Keratinocyte (primary cell): ENCODE data around the gene FAM53B. TPM values are rescaled to one million over a fixed set of nuclear protein-coding genes. Genes with fewer than 3 reads are reported as not detected.

Source experiments
- DNase-seq: peaks from one replicate; pipeline ENCODE4 v3.0.0-alpha.2; 2011; ENCODE audit warnings: low read depth, missing footprints, low spot score
- FAIRE-seq: peaks from 2 replicates; lab custom pipeline; 2011; peaks lifted over from hg19 to GRCh38; lab: Jason Lieb, UNC
- H2AFZ ChIP-seq: 2 replicates; pipeline ENCODE4 v1.6.0; 2012; ENCODE audit warnings: low read length, control low read depth, inconsistent platforms; ENCODE audit not compliant: control insufficient read depth
- H3K27ac ChIP-seq: 2 replicates; pipeline ENCODE4 v1.5.1; 2011; ENCODE audit warnings: low read length; ENCODE audit not compliant: control insufficient read depth, insufficient read depth
- H3K27me3 ChIP-seq: 3 replicates; pipeline ENCODE4 v1.6.0; 2011; ENCODE audit warnings: low read length; ENCODE audit not compliant: control insufficient read depth, insufficient read depth; ENCODE audit errors: extremely low read depth
- H3K36me3 ChIP-seq, 2 experiments: 2 replicates in 1 of 2; 3 replicates in 1 of 2; pipeline ENCODE4 v1.5.1; 2011; ENCODE audit warnings: low read length in 2 of 2, mild to moderate bottlenecking in 1 of 2; ENCODE audit not compliant: control insufficient read depth in 2 of 2, insufficient read depth in 2 of 2; ENCODE audit errors: extremely low read depth in 1 of 2
- H3K4me1 ChIP-seq: 3 replicates; pipeline ENCODE4 v1.5.1; 2011; ENCODE audit warnings: low read length; ENCODE audit not compliant: control insufficient read depth, insufficient read depth; ENCODE audit errors: extremely low read depth
- H3K4me2 ChIP-seq: 3 replicates; pipeline ENCODE4 v1.6.0; 2011; ENCODE audit warnings: low read depth, low read length; ENCODE audit not compliant: control insufficient read depth, insufficient read depth; ENCODE audit errors: extremely low read depth
- H3K4me3 ChIP-seq, 3 experiments: fragments of 200-600 bp in 1 of 3; sonication (generic) in 1 of 3; 2 replicates in 2 of 3; 3 replicates in 1 of 3; pipeline ENCODE4 v1.5.1; 2011 to 2016; ENCODE audit warnings: low read length in 3 of 3, mild to moderate bottlenecking in 3 of 3, control low read depth in 2 of 3, inconsistent platforms in 1 of 3, low read depth in 1 of 3, mixed read lengths in 1 of 3, mixed run types in 1 of 3, moderate library complexity in 1 of 3; ENCODE audit not compliant: control insufficient read depth in 2 of 3, insufficient read depth in 2 of 3; ENCODE audit errors: extremely low read depth in 1 of 3
- H3K79me2 ChIP-seq: 2 replicates; pipeline ENCODE4 v1.6.0; 2012; ENCODE audit warnings: low read length; ENCODE audit not compliant: control insufficient read depth, insufficient read depth
- H3K9ac ChIP-seq: 3 replicates; pipeline ENCODE4 v1.6.0; 2011; ENCODE audit warnings: low read length; ENCODE audit not compliant: control insufficient read depth, insufficient read depth; ENCODE audit errors: extremely low read depth
- H3K9me1 ChIP-seq: 3 replicates; pipeline ENCODE4 v1.6.0; 2011; ENCODE audit warnings: low read length; ENCODE audit not compliant: control insufficient read depth, insufficient read depth; ENCODE audit errors: extremely low read depth
- H3K9me3 ChIP-seq: 2 replicates; pipeline ENCODE4 v1.5.1; 2012; ENCODE audit warnings: low read depth, low read length; ENCODE audit not compliant: control insufficient read depth
- H4K20me1 ChIP-seq: 3 replicates; pipeline ENCODE4 v1.6.0; 2011; ENCODE audit warnings: low read length; ENCODE audit not compliant: control insufficient read depth, insufficient read depth; ENCODE audit errors: extremely low read depth
- EZH2 ChIP-seq: IDR thresholded peaks from one replicate; pipeline ENCODE4 v1.6.1; 2012; ENCODE audit warnings: inconsistent platforms, mild to moderate bottlenecking, low read length, moderate library complexity
- dilution Hi-C: fragments of 300-500 bp; cut with MboI; formaldehyde crosslinking; loops from one replicate; pipeline ENCODE4 v1.7.0; 2020; ENCODE audit warnings: low sequenced_read_pairs; ENCODE audit not compliant: extremely low pct_ligation_motif_present
- polyA plus RNA-seq, 5 experiments: library from polyadenylated mRNA; depleted of rRNA in 3 of 5; stranded (reverse) in 3 of 5; stranded (forward) in 1 of 5; unstranded in 1 of 5; fragments of >200 nt; gene quantifications; 1 replicate in 1 of 5; 2 replicates in 3 of 5; 3 replicates in 1 of 5; pipeline versions ENCODE4 v1.2.1 to v1.2.3, GENCODE V29; 2011 to 2012; ENCODE audit warnings: missing spikeins in 2 of 5, low read depth in 1 of 5, low replicate concordance in 1 of 5
- TF ChIP-seq, protein P1 (sequence below), 3 experiments: IDR thresholded peaks in 1 of 3; conservative IDR thresholded peaks in 1 of 3; optimal IDR thresholded peaks in 1 of 3; 2 replicates in 2 of 3; 3 replicates in 1 of 3; pipeline versions ENCODE3 to v1.5.1; 2011; ENCODE audit warnings: low read length in 3 of 3, mild to moderate bottlenecking in 3 of 3, moderate library complexity in 2 of 3, control low read depth in 1 of 3, inconsistent platforms in 1 of 3; ENCODE audit not compliant: insufficient read depth in 2 of 3; ENCODE audit errors: extremely low read depth in 1 of 3

The FAM53B gene
- polyA plus RNA-seq, 1 donor (not counting 4 experiments of a cell fraction or from before 2014, with no cell fraction given) = 8.6 TPM

DNA sequence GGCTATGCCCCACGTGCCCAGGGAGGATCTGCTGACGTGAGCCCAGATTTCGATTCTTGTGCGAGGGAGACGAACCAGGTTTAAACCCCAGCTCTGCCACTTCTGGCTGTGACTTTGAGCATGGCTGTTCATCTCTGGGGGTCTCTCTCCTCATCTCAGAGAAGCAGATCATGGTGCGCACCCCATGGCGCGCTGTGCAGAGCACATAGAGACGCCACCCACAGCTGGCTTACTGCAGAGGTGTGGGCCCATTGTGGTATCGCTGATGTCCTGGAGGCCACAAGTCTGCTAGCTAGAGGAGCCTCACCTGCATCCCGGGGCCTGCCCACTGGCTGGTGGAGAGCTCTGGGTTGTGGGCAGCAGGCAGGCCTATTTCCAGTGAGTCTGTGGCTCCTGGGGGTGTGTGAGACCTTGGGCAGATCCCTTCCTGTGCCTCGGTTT is 142.0 kb downstream of the FAM53B start:
- no peak overlapping the region for H2AFZ ChIP-seq
- no peaks in the 10 kb centered on the region for H3K9me1 ChIP-seq
- DNase-seq (no peak), FAIRE-seq (no peak)
- no peaks in the 10 kb centered on the region for H4K20me1 ChIP-seq
- H3K27me3 ChIP-seq = peaks cover 3% of the 10 kb centered on the region
- no peaks in the 10 kb centered on the region for H3K4me1 ChIP-seq
- H3K27ac ChIP-seq = no peak overlapping the region
- no peak overlapping the region for H3K9ac ChIP-seq
- H3K4me3 ChIP-seq = no peak overlapping the region
- no peaks in the 10 kb centered on the region for H3K79me2 ChIP-seq
- dilution Hi-C loops = no loop called here
- H3K4me2 ChIP-seq = no peak overlapping the region
- H3K9me3 ChIP-seq = no peaks in the 10 kb centered on the region
- no peaks in the 10 kb centered on the region for H3K36me3 ChIP-seq
- TF ChIP-seq, protein P1, sequence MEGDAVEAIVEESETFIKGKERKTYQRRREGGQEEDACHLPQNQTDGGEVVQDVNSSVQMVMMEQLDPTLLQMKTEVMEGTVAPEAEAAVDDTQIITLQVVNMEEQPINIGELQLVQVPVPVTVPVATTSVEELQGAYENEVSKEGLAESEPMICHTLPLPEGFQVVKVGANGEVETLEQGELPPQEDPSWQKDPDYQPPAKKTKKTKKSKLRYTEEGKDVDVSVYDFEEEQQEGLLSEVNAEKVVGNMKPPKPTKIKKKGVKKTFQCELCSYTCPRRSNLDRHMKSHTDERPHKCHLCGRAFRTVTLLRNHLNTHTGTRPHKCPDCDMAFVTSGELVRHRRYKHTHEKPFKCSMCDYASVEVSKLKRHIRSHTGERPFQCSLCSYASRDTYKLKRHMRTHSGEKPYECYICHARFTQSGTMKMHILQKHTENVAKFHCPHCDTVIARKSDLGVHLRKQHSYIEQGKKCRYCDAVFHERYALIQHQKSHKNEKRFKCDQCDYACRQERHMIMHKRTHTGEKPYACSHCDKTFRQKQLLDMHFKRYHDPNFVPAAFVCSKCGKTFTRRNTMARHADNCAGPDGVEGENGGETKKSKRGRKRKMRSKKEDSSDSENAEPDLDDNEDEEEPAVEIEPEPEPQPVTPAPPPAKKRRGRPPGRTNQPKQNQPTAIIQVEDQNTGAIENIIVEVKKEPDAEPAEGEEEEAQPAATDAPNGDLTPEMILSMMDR (optimal IDR thresholded peaks at IDR 0.05 in 1 of 3, IDR thresholded peaks at IDR 0.05 in 1 of 3, conservative IDR thresholded peaks at IDR 0.05 in 1 of 3; ENCODE audit: extremely low read depth in 1 of 3, insufficient read depth in 2 of 3, low read length in 3 of 3) = no peak
- TF ChIP-seq EZH2 = no peak

DNA sequence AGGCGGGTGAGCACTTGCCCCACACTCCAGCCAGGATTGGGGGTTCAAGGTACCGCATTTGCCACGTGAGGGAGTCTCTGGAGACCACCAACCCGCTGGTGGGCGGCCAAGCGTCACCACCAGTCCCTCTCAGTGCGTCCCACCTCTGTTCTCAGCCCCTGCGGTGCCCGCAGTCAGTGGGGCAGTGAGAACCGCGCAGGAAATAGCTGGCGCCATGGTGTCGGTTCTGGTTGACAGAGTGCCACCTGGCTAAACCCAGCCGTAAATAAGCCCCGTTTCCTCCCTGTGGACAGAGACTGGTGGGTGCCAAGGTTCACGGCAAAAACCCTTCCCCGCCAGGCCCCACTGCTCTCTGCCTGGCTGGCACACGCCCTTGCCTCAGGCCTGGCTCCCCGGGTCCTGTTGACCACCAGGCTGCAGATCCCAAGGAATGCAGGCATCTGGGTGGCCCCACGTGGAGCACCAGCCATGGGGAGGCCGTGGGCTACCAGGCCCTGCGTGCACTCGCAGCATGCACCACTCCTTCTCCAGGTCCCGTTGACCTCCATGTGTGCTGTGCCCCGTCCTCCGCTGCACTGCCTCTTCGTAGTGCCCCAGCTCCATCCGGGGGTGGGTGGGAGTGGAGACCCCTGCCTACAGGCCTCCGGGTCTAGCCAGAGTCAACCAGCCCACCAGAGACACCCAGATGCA is 142.6 kb downstream of the FAM53B start:
- H3K9ac ChIP-seq = no peak overlapping the region
- H3K4me1 ChIP-seq = no peaks in the 10 kb centered on the region
- DNase-seq (no peak), FAIRE-seq (no peak)
- no peaks in the 10 kb centered on the region for H3K36me3 ChIP-seq
- no peak overlapping the region for H3K4me3 ChIP-seq
- no peaks in the 10 kb centered on the region for H3K79me2 ChIP-seq
- H3K9me1 ChIP-seq = no peaks in the 10 kb centered on the region
- no peak overlapping the region for H3K4me2 ChIP-seq
- no peaks in the 10 kb centered on the region for H3K9me3 ChIP-seq
- no peak overlapping the region for H2AFZ ChIP-seq
- dilution Hi-C loops = no loop called here
- H3K27ac ChIP-seq = no peak overlapping the region
- peaks cover 3% of the 10 kb centered on the region for H3K27me3 ChIP-seq
- TF ChIP-seq EZH2 = no peak
- TF ChIP-seq, protein P1 (optimal IDR thresholded peaks at IDR 0.05 in 1 of 3, IDR thresholded peaks at IDR 0.05 in 1 of 3, conservative IDR thresholded peaks at IDR 0.05 in 1 of 3; ENCODE audit: extremely low read depth in 1 of 3, insufficient read depth in 2 of 3, low read length in 3 of 3) = no peak
- no peaks in the 10 kb centered on the region for H4K20me1 ChIP-seq
